ENCODE data around the gene HCFC1R1.

Gene HCFC1R1

DNA sequence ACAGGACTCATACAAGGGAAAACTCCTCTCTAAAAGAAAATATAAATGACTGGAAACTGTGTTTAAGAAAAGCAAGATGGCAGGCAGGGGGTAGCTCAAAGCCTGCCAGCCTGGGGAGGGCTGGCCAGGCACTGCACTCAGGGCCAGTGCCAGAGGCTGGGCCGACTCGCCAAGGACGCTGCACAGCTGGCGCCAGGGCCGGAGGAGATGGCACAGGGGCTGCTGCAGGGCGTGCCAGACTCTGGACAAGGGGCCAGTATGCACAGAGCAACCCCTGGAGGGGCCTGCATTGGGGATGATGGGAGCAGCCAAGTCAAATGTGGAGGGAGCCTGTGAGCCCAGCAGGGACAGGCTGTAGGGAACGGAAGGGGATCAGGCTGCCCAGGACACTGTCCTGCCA lies 47.5 kb downstream of the HCFC1R1 start:
- no peak for DNase-seq (ENCODE audit: low read depth in 2 of 2)

- no peak for DNase-seq (ENCODE audit: low read depth in 2 of 2)
Observed at GRCh38 chr16:2975161-2975795, 48.5 kb downstream of the HCFC1R1 start.

DNA sequence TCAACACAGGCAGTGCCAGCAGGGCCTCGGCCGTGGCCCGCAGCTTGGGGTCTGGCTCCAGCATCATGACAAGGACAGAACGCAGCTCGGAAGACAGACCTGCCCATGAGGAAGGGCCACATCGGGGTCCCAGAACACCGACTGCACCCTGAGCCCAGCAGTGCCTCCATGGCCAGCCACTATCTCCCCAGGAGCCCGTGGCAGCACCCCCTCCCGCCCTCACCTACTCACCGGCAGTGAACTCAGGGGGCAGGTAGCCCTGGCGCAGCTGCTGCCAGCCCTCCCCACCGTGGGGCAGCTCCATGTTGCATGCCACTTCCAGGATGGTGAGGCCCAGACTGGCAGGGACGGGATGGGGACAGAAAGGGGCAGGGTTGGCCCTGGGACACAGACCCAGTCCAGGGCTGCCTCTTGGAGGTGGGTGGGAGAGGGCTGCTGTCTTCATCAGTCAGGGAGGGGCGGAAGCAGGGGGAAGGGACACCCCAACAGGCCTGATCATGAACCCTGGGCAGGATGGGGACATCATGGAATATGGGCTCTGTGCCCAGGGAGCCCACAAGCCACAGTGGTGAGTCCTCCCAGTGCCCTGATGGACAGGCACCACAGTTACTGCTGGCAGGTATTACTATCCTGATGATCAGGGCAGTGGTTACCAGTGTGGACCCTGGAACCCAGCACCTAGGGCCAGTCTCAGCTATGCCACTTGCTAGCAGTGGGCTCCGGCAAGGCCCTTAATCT lies 49.3 kb downstream of the HCFC1R1 start:
- DNase-seq (ENCODE audit: low read depth in 2 of 2) = no peak

GRCh38 chr16:2973605-2974318 lies 50.0 kb downstream of the HCFC1R1 start:
- no peak for DNase-seq (ENCODE audit: low read depth in 2 of 2)

- DNase-seq (ENCODE audit: low read depth in 2 of 2) = no peak
Observed at GRCh38 chr16:2973093-2973492, 50.6 kb downstream of the HCFC1R1 start.
